ENCODE measurements around the gene CD19.
"Not testable (repeated sequence)": the region's sequence is repeated elsewhere in the genome, so short reads cannot be mapped to it uniquely, and the experiment has no call there.

CD19 gene

DNA sequence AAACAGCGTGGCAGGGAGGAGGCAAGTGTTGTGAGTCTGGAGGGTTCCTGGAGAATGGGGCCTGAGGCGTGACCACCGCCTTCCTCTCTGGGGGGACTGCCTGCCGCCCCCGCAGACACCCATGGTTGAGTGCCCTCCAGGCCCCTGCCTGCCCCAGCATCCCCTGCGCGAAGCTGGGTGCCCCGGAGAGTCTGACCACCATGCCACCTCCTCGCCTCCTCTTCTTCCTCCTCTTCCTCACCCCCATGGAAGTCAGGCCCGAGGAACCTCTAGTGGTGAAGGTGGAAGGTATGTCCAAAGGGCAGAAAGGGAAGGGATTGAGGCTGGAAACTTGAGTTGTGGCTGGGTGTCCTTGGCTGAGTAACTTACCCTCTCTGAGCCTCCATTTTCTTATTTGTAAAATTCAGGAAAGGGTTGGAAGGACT is at the start of gene CD19:
TSS of gene CD19 (plus strand) at position 171 of the 425 bp plus-strand sequence. CDS start at position 201, 30 bp downstream.
- no peak for DNase-seq (ENCODE audit: extremely low read depth, low read depth)
- TF ChIP-seq, protein P1, sequence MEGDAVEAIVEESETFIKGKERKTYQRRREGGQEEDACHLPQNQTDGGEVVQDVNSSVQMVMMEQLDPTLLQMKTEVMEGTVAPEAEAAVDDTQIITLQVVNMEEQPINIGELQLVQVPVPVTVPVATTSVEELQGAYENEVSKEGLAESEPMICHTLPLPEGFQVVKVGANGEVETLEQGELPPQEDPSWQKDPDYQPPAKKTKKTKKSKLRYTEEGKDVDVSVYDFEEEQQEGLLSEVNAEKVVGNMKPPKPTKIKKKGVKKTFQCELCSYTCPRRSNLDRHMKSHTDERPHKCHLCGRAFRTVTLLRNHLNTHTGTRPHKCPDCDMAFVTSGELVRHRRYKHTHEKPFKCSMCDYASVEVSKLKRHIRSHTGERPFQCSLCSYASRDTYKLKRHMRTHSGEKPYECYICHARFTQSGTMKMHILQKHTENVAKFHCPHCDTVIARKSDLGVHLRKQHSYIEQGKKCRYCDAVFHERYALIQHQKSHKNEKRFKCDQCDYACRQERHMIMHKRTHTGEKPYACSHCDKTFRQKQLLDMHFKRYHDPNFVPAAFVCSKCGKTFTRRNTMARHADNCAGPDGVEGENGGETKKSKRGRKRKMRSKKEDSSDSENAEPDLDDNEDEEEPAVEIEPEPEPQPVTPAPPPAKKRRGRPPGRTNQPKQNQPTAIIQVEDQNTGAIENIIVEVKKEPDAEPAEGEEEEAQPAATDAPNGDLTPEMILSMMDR (IDR thresholded peaks at IDR 0.05; ENCODE audit: low read depth, low read length) = no peak

DNA sequence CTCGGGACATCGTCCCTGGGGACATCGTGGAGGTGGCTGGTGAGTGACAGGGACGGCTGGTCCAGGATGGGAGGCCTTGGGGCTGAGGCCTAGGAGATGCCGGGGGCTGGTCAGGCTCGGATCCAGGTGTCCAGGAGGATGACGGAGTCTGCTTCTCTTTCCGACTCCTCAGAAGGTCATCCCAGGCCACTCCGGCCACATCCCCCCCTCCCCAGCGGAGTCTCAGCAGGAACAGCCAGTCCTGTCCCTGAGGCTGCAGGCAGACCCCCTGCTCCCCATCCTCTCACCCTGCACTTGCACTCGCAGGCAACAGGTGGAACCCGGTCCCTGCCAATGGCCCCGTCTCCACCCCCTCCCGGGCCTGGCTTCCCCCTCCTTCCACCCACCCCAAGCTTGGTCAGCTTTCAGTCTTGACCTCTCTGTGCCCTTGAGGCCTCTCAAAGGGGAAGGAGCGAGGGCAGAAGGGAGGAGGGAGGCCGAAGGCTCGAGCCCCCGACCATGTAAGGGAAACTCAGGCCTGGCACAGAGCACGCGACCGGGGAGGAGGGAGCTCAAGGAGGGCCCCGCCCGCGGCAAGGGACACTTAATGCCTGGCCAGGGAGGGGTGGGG is 49.1 kb upstream of the CD19 start:
- DNase-seq (ENCODE audit: extremely low read depth, low read depth) = no peak
- TF ChIP-seq, protein P1 (IDR thresholded peaks at IDR 0.05; ENCODE audit: low read depth, low read length) = no peak

DNA sequence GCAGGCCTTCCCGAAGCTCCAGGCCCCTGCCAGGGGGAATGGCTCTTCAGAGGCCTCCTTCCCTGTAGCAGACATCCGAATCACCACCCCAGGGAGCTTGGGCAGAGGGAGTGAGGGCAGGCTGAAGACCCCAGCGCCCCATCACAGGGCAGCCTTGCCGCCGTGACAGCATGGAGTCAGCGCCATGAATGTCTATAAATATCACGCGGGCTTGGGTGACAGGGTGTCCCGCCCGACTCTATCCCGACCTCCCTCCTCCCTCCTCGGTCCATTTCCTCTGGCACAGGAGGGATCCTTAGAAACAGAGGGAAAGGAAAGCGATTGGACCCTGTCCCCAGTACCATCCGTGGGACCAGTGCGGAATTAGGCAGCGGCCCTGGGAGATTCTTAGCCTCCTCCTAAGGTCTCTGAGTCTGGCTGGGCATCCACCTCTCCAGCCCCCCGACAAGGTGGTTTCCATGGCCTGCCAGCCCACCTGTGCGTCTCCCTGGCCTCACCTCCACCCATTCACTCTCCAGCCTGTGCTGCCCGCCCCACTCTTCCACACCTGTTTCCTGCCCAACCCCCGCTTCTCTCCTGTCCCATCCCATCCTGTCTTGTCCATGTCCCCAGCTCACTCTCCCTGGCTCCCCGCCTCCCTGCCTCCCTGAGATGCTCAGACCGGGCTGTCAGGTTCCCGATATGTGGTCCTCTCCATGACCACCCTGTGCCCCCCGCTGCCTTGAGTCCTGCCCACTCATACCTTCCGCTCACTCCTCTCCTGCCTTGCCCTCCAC is 48.4 kb upstream of the CD19 start:
- TF ChIP-seq, protein P1 (IDR thresholded peaks at IDR 0.05; ENCODE audit: low read depth, low read length) = no peak
- no peak for DNase-seq (ENCODE audit: extremely low read depth, low read depth)

DNA sequence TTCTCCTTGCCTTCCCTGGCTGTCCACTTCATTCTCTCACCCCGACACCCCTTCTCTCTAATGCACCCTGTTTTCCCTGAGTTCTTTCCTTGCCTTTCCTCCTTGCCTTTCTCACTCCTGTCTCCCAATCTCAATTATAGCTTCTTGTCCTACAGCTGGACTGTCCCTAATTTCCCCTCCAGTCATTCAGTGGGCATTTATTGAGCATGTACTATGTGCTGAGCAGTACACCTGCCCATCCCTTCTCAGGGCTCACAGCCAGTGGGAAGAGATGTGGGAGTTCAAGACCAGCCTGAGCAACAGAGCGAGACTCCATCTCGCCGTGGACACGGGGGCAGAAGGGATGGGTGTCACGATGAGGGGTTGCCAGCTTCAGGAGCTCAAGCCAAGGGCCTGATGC is 47.7 kb upstream of the CD19 start:
- TF ChIP-seq, protein P1 (IDR thresholded peaks at IDR 0.05; ENCODE audit: low read depth, low read length) = no peak
- no peak for DNase-seq (ENCODE audit: extremely low read depth, low read depth)

DNA sequence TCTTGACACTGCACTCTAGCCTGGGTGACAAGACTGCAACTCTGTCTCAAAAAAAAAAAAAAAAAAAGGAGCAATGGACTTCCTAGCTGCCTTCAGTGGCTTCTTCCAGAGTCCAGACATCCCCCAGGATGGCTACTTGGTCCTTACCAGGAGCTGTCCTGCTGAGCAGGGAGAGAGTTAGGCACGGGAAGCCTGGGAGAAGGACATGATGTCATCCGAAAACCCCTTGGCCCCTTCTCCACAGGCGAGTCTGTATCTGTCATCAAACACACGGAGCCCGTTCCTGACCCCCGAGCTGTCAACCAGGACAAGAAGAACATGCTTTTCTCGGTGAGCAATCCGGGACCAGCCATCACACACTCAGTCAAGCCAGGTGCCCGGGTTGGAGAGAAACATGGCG is 44.8 kb upstream of the CD19 start:
- TF ChIP-seq, protein P1 (IDR thresholded peaks at IDR 0.05; ENCODE audit: low read depth, low read length) = no peak

DNA sequence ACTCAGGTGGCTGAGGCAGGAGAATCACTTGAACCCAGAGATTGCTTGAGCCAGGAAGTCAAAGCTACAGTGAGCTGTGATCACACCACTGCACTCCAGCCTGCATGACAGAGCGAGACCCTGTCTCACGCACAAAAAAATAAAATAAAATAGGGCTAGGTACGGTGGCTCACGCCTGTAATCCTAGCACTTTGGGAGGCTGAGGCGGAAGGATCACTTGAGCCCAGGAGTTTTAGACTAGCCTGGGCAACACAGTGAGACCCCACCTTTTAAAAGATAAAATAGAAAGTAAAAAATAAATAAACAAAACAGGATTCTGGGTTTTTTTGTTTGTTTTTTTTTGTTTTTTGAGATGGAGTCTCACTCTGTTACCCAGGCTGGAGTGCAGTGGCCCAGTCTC is 41.4 kb upstream of the CD19 start:
- DNase-seq (ENCODE audit: extremely low read depth, low read depth) = not testable (repeated sequence)

More for the DNA sequence above, 44.8 kb upstream of the CD19 start:
- no peak for DNase-seq (ENCODE audit: extremely low read depth, low read depth)

DNA sequence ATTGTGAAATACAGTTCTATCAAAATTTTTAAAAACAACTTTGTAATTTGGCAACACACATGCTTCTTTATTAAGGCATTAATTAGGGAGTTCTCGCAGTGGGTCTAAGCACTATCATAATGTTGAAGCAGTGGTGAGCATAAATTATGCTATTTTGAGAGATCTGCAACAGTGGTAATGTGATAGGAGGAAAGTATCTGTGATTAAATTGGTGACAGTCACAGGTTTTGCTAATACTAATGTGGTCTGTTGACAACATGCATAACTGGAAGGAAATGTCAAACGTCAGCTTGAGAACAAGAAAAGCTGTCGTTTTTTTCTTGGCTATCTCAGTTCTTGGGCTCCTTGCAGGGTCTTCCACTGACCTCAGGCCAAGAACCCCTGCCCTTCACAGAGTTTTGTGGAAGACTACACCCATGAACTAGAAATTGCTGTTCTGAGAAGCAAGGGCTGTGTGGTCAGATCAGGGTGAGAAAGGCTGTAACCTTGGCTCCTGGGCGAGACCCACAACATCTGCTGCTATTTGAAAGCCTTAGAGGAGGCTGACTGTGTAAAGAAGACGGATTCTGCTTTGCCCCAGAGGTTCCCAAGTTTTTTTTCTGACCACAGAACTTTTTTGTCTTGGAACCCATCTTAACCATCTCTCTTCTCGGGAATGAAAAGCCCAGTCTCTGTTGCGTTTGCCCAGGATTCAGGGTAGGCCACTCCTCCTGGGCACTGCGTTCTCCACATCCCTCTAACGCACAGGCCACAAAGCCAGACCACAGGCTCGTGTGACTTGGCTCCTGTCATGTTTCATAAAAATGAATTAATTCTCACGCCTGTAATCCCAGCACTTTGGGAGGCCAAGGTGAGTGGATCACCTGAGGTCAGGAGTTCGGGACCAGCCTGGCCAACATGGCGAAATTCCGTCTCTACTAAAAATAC is 39.5 kb upstream of the CD19 start:
- TF ChIP-seq, protein P1 (IDR thresholded peaks at IDR 0.05; ENCODE audit: low read depth, low read length) = no peak
- no peak for DNase-seq (ENCODE audit: extremely low read depth, low read depth)

All from AG09319 (cell line).